GM18498 (cell line): ENCODE results near the gene ATXN7.

ENCODE experiments used
- ATAC-seq: cut with Tn5 transposase; IDR thresholded peaks from one replicate; pipeline ENCODE4 v1.9.1; 2021; ENCODE audit warnings: mild to moderate bottlenecking, moderate library complexity; ENCODE audit not compliant: unreplicated experiment

The ATXN7 gene

DNA sequence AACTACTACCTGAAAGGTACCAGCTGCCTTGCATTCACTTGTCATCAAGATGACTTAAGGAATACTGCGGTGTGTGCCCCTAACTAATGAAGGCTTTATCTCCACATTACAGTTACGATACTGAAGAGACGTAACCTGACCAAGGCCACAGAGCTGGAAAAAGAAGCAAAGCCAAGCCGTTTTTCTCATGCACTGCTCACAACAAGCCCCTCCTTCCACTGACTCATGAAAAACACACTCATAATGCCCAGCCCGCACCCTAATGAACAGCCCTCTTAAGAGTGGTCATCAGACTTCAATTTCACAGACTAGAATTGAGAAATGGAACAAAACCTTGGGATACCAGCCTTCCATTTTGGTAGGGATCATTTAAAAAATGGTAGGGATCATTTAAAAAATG lies 148.0 kb downstream of the ATXN7 start:
- ATAC-seq, result no peak

DNA sequence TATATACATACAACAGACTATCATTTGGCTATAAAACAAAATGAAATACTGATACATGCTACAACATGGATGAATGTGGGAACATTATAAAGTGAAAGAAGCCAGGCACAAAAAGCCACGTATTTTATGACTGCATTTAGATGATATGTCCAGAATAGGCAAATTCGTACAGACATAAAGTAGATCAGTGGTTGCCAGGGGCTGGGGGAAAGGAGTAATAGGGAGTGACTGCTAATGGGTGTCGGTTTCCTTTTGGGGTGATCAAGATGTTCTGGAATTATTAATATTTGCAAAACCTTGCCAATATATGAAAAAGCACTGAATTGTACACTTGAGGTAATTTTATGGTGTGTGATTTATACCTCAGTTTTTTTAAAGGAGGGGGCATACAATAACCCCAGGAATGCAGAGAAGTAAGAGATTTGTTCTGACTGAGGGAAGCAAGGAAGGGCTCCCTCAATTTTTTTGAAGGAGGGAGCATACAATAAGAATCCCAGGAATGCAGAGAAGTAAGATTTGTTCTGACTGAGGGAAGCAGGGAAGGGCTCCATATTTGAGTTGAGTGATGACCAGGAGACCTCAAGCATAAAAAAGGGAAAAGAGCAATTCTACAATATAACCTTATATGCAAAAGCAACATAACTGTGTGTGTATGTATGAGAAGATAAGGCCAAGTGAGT lies 153.4 kb downstream of the ATXN7 start:
- no peak for ATAC-seq

DNA sequence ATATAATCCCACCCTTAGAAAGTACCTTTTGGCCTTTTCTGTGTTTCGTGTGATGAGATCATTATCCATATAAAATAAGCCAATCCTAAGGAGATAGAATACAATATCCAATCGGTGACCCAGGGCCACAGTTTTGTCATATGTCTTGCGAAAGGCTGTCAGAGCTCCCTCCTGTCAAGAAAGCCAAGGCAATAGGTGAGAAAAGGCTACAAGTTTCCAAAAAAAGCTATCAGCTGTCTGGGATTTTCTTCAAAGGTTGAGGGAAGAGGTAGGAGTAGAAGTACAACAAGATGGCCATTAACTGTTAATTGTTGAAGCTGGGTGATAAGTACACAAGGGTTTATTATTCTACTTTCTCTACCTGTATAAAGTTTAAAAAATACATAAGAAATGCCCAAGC lies 155.6 kb downstream of the ATXN7 start:
- no peak for ATAC-seq

DNA sequence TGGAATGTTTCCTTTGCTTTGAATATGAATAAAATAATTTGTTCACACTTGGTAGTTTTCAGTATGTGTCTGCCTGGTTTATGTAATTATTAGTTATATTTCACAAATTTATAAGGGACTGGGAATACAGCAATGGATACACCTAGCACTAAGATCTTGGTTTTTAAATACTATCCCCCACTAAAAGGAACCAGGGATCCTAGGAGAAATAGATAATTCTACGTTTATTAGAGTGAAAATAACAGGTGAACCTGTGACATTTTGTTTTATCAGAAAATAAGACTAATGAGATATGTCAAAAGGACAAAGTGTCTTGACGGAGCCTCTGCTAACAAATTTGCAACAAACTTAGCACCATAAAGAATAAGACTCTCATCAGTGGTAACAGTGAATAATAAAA lies 156.2 kb downstream of the ATXN7 start:
- ATAC-seq, result no peak

DNA sequence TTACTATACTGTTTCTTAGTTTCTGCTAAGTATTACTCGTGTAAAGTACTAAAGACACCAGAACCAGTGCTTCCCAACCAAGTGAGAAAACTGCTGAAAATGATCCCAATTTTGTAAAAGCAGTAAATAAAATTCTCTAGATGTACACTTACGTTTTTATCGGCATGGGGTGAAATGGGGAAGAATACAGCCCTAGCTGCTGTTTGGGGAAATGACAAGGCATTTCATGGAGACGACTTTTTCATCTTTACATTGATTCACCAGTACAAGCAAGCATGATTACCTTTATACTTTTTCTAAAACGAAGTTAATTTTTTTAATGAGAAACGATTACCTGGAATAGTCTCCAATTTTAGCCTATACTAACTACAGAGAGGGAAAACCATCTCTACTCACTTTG lies 158.3 kb downstream of the ATXN7 start:
- no peak for ATAC-seq

DNA sequence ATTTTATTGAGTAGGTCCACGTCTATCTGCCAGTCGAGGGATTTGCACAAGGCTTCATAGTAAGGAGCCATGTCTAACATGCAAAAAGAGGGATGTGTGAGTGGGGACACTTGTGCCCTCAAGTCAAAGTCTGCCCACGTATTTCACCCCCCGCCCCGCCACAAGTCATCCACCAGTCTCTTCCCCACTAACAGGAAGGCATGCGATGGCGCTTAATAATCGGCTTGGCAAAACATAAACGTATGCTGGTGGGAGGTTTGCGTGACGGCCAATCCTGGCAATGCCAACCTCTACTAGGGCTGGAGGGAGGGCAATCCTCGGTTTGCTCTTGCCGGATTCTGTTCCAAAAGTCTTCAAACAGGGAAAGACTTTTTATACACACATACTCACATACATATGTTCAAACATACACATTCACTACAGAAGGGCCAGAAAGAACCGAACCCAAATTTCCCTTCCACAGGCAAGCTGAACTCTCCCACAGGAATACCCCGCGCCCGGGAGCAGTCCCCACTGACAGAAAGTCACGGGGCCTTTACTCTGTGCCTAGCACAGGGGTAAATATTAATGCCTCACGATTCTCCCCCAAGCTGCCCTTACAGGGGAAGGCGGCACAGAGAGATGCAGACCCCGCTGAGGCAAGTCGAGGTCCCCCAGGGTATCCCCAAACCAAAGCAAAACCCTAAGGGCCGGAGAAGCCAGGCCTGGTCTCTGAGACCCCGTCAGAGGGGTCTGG lies 159.0 kb downstream of the ATXN7 start:
- peak; percentile 21 for ATAC-seq

DNA sequence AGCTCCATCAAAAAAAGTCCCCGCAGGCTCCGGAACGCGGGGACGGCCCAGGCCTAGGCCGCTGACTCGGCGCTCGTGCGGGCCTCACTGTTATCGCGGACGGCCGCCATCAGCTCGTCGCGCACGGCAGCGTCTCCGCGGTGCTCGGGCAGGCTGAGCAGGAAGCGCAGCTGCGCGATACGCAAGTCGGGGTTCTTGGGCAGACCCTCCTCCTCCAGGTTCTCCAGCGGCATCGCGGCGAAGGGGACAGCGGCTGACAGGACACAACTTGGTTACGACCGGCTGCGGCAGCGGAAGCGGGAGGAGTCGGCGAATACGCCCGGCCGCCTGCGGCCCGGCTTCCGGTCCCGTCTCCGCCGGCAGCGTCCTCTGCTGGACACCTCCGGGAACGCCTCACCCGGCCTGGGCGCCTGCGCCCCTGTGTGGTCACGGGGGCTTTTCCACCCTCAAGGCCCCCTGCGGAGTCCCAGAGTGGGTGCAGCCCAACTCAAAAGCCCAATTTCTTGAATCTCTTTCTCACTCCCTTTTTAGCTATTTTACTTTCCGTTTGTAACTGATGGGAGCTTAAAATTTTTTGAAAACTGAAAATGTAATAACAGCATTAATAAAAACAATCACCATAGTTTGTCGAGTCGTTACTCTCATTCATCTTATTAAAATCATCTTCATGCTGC lies 159.7 kb downstream of the ATXN7 start, which contains the start of gene PSMD6:
PSMD6 (minus strand) TSS at position 308 of the 674 bp plus-strand sequence; CDS start at position 233, 75 bp downstream.
- peak; percentile 98 for ATAC-seq

DNA sequence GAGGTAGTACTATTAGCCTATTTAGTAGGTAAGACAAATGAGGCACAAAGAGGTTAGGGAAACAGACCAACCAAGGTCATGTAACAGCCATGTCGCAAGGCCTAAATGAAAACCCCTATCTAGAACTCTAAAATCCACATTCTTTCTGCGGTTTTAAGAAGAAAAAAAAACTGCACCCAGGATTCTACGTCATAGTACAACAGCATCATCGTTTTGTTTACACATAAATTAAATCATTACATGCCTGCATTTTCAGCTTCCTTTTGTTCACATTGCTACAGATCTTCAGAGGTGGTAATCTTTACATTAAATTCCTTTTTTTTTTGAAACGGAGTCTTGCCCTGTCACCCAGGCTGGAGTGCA lies 160.2 kb downstream of the ATXN7 start:
- no peak for ATAC-seq

DNA sequence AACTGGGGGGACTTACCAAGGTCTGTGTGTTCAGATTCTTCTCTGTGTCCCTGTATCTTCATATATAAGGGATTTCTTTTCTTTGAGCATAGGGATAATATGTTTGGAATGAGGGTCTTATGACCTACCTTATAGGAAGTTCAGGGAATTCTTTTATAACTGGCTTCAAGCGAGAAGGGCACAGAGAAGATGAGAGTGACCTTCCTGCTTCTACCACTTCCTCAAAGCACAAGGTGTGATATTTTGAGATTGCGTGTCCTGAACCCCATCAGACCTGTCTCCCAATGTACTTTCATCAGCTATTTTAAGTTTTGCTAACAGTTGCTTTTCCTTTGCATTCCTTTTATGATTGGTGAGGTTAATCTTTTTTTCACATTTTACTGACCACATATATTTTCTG lies 162.7 kb downstream of the ATXN7 start:
- no peak for ATAC-seq

DNA sequence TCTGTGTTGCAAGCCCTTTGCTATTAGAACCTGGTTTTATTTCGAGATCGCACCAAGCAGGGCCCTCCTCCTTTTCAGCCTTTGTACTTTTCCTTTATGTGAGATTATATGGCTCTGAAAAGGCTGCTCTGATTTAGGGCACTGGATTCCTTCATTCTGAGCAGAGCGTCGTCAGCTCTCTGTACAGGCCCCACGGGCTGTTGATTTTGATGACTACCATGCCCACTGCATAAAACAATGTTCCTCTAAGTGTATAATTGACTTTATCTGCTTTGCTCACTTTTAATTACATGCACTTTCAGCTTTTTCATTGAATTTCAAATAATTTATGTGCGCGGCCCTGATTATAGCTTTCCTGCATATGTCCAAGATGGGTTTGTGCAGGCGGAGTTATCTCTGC lies 164.0 kb downstream of the ATXN7 start:
- no peak for ATAC-seq

DNA sequence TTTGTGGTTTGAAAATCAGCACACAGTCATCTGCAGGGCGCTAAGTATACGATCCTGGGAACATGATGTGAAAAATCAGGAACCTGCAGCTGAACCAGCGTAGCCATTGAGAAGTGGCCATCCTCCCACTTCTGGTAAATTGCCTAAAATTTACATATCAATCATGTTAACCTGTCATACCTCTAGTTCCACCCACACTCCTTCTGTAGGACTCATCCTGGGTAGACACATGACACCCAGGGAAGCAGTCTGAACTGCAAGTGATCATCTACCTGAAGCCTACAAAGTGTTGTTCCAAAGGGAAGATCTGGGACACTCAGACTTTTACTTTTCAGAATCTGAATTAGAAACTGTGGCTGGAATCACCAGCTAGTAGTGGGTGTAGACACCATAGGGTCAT lies 165.1 kb downstream of the ATXN7 start:
- no peak for ATAC-seq

DNA sequence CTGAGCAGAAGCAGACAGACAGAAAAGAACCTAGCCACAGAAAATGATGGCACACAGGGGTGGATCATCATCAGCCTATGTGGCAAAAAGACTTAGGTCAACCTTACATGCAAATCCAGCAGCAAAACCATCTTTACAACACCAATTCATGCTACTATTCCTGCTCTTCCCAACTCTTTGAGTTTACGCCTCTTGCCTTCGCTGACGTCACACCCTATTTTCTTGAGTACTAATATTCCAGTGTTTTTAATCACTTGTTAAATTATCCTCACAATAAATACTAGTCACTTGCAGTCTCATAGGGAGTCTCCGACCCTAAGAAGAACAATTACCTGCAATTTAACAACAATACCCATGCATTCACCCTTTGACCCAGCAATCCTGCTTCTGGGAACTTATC lies 165.6 kb downstream of the ATXN7 start:
- ATAC-seq, result no peak

DNA sequence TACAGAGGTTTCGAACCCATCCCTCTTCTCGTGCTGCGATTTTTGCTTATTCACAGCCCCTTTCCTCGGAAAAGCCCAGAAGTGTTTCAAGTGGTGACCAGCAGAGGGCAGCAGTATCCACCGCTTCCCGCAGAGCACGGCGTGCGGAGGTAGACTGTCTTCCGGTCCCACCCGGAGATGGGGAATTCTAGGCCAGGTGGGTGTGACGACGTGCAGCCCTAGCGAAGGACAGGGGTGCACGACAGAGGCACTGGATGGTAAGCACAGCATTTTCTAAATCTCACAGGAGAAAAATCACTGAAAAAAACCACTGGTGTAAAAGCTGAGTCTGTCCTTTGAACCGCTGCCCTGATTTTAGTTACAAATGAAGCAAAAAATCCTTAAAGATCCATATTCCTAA lies 167.1 kb downstream of the ATXN7 start:
- peak; percentile 89 for ATAC-seq

DNA sequence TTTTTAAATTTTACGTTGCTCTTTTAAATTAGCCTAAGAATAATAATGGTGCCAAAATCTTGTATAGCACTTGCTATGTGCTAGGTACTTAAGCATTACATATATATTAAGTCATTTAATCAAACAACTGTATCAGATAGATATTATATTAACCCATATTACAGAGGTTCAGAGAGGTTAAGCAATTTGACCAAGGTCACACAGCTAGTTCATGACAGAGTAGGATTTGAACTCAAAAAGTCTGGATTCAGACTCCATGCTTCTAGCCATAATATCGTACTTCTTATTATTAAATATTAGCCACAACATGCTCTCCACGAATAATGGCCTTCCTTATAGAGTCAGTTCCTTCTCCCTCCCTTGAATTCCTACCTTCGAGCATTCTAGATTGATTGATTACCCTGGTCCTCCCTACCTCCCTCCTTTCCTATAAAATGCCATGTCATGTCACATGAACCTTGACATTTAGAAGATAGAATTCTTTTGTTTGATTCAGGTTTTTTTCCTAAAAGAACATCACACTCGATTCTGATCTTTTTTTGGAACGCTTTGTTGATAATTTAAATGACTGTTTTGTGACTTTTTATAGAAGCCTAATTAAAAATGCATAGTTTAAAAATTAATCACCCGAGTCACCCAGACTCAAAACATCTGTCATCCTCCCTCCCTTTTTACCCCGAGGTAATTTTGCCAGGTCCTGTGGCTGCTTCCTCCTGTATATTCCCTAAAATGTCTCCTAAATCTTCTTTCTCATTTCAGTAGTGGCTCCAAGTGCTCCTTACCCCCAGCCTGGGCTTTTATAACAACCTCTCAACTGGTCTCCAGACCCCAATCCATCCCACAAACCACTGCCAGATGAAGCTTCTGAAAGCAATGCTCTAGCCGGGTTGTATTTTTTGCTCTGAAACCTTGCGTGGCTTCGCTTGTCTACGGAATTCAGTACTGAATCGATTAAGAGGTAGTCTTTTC lies 168.2 kb downstream of the ATXN7 start:
- no peak for ATAC-seq

DNA sequence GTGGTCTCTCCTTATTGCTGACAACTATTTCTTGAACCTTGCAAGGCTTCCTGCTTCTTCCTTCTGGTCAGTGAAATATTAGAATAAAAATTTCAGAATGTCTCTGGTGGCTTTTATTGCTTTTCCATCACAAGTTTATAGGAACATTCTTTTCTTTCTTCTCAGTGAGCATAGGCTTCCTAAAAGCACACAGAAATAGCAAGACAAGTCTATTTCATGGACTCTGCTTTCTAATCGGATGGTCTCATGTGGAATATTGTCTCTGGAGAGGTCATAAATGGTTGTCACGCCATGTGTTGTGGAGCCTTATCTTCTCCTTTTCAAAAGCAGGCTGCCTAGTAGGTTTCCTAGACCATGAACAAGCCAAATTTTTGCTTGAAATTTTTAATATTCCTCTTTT lies 169.4 kb downstream of the ATXN7 start:
- ATAC-seq, result no peak

DNA sequence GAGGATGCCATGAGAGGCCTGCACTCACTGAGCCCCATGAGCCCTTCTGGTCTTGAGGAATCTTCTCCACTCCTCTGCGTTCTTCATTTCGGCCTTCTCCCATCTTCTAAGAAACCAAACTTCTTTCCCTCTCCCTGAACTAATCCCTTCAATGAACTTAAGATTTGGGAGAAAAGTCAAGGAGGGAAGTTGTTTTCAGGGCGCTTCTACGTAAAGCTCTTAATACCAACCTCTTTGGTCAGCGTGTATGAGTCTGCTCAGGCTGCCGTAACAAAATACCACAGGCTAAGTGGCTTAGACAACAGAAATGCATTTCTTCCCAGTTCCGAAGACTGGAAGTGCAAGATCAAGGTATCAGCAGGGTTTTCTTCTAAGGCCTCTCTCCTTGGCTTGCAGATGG lies 173.4 kb downstream of the ATXN7 start:
- no peak for ATAC-seq

DNA sequence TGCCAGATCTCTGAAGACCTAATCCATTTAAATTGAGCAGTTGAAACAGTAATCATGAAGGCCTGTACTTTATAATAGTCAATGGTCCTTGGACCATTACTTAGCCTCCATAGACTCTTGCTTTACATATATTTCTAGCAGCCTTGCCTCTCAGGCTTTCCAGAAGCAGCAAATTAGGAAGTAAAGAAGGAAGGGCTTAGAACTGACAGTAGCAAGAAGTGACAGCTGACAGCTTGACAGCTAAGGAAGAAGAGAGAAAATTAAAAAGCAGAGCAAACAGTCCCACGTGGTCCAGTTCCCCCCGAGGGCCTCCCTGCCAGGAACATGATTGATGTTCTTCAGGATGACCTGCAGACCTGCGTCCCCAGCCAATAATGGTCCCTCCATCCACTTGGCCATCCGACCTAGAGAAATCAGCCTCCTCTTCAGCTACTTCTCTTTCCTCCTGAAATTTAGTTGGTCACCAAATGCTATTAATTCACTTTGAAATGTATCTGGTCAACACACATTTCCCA lies 174.6 kb downstream of the ATXN7 start:
- no peak for ATAC-seq

DNA sequence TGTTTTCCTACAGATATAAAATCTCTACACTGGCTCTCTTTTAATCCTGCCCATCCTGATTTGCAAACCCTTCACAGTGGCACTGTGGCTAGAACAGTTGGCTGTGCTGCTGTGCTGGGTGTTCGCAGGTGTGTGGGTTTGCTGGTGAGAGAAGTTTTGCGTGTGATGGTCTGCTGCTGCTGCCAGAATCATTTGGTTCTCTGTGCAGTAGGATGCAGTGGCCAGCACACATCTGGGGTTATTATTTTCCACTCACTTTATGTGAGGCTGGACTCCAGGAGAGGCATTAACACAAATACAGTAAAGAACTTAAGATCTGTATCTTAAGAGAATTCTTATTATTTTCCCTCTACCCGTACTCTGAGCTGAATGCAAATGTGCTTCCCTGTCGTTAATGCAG lies 175.7 kb downstream of the ATXN7 start:
- ATAC-seq, result peak; percentile 60

DNA sequence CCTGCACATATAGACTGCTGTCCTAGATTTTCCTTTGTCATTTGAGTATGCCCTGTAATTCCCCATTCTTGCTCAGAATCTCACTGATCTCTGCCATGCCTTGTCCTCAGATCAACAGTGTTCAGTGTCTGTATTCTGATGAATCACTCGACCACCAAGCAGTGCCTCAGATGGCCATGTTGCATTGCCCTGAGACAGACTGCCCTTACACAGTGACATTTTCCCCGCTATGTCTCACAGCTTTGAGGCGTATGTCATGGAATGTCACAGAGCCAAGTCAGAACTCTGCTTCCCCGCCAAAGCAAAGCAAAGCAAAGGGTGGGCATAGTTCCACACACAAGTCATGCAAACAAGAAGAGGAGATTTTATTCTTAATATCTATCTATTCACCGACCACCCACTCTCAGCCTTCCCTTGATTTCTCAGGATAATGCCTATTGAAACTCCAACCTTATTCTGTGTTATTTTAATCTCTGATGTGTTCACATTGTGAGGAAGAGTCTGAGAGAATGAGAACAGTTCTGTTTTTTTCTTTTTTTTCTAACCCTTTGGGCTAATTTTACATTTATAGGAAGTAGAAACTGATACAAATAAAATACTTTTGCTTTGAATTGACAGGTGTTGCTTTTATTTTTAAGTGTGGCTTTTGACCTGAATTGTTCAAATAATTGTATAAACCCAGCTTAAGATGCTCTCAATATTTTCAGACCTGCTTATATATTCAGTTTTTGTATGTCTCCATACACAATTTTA lies 176.5 kb downstream of the ATXN7 start:
- ATAC-seq, result no peak

DNA sequence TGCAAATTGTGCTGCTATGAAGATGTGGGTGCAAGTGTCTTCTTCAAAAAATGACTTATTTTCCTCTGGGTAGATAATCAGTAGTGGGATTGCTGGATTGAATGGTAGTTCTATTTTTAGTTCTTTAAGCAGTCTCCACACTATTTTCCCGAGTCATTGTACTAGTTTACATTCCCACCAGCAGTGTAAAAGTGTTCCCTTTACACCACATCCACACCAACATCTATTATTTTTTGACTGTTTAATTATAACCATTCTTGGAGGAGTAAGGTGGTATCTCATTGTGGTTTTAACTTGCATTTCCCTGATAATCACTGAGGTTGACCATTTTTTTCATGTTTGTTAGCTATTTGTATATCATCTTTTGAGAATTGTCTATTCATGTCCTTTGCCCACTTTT lies 179.3 kb downstream of the ATXN7 start:
- ATAC-seq, result no peak
